Testis (tissue), 3 donors: ENCODE data around the gene C2orf49. TPM values are rescaled to one million over a fixed set of nuclear protein-coding genes. Genes with fewer than 3 reads are reported as not detected.

Source experiments
- DNase-seq: peaks from one replicate; pipeline ENCODE4 v3.0.0-alpha.2; 2019
- H3K27ac ChIP-seq, 2 donors: fragments of 200-600 bp; sonication (generic); one replicate each; pipeline ENCODE4 v1.5.1; 2019
- H3K27me3 ChIP-seq: fragments of 200-600 bp; sonication (generic); one replicate; pipeline ENCODE4 v1.5.1; 2019
- H3K36me3 ChIP-seq: fragments of 200-600 bp; sonication (generic); one replicate; pipeline ENCODE4 v1.5.1; 2017; ENCODE audit warnings: low read depth; ENCODE audit errors: missing control alignments
- H3K4me1 ChIP-seq: fragments of 200-600 bp; sonication (generic); one replicate; pipeline ENCODE4 v1.5.1; 2019
- H3K4me3 ChIP-seq, 2 donors: fragments of 200-600 bp; sonication (generic); one replicate each; pipeline ENCODE4 v1.5.1; 2017 to 2019
- H3K9me3 ChIP-seq: fragments of 200-600 bp; sonication (generic); one replicate; pipeline ENCODE4 v1.5.1; 2017
- CTCF ChIP-seq, 3 experiments: fragments of 450-650 bp in 2 of 3; fragments of 200-600 bp in 1 of 3; sonication (generic) in 1 of 3; IDR thresholded peaks; one replicate each; pipeline ENCODE4 v1.5.1; 2016 to 2019; ENCODE audit warnings: antibody characterized with exemption in 3 of 3, mild to moderate bottlenecking in 2 of 3, moderate library complexity in 1 of 3
- POLR2A ChIP-seq: fragments of 450-650 bp; IDR thresholded peaks from one replicate; pipeline ENCODE4 v1.6.1; 2017; ENCODE audit warnings: antibody characterized with exemption, mild to moderate bottlenecking, moderate library complexity
- WGBS, 2 donors: methylation state at CpG; one replicate each; pipeline ENCODE4 v1.1.5; 2018; 5-methylcytosine and 5-hydroxymethylcytosine counted together
- intact Hi-C: fragments of 100-400 bp; cut with DNase I; formaldehyde crosslinking; loops from one replicate; pipeline ENCODE4 v1.15.1; 2023; ENCODE audit warnings: low total_unique reads
- polyA plus RNA-seq: library from polyadenylated mRNA; stranded (reverse); fragments of 350-450 nt; fragmentation: Illumina TruSeq; extraction: RNeasy Lipid Tissue Mini Kit (QIAGEN cat#74804); gene quantifications from one replicate; pipeline ENCODE4 v1.2.3, GENCODE V29; 2014; ENCODE audit warnings: low read depth, low replicate concordance; ENCODE audit not compliant: insufficient read depth
- total RNA-seq, 2 donors: library from RNA; depleted of rRNA; stranded (reverse); fragments of >200 nt; gene quantifications; one replicate each; pipeline ENCODE4 v1.2.3, GENCODE V29; 2016

C2orf49 gene
- total and polyA plus RNA-seq, 3 donors from 2014 or later: 28.5 to 35.4 (median 32.6) TPM

GRCh38 chr2:105387225-105387624 is 49.9 kb downstream of the C2orf49 start:
- intact Hi-C loops: no loop called here
- peaks cover 48% of the 10 kb centered on the region for H3K4me1 ChIP-seq
- TF ChIP-seq POLR2A: no peak
- no peak for TF ChIP-seq CTCF (IDR thresholded peaks at IDR 0.05)
- peak overlapping the region in 1 of 2 donors; percentile 30 for H3K27ac ChIP-seq
- 73 to 74% methylated on average over 4 of the region's 4 CpGs for WGBS, 2 donors
- no peak for DNase-seq
- H3K9me3 ChIP-seq: no peaks in the 10 kb centered on the region
- H3K27me3 ChIP-seq: no peaks in the 10 kb centered on the region
- no peaks in the 10 kb centered on the region for H3K36me3 ChIP-seq
- no peak overlapping the region for H3K4me3 ChIP-seq

- H3K9me3 ChIP-seq: no peaks in the 10 kb centered on the region
- intact Hi-C loops: no loop called here
- no peak for TF ChIP-seq POLR2A
- no peak for TF ChIP-seq CTCF (IDR thresholded peaks at IDR 0.05)
- no peaks in the 10 kb centered on the region for H3K27me3 ChIP-seq
- 32 to 42% methylated on average over 8 of the region's 8 CpGs for WGBS, 2 donors
- no peak for DNase-seq
- no peak overlapping the region for H3K4me3 ChIP-seq
- peaks cover 30% of the 10 kb centered on the region for H3K4me1 ChIP-seq
- peak overlapping the region; percentile 3 to 65 for H3K27ac ChIP-seq
- H3K36me3 ChIP-seq: no peaks in the 10 kb centered on the region
Measured at GRCh38 chr2:105388971-105389381, 51.6 kb downstream of the C2orf49 start.

GRCh38 chr2:105390454-105390853 is 53.1 kb downstream of the C2orf49 start:
- no peak for DNase-seq
- intact Hi-C loops: no loop called here
- Histone ChIP-seq H3K4me3 (no peak overlapping the region), H3K27ac (peak overlapping the region in 1 of 2 donors; percentile 3), H3K36me3 (no peaks in the 10 kb centered on the region), H3K27me3 (no peaks in the 10 kb centered on the region), H3K4me1 (peaks cover 16% of the 10 kb centered on the region), H3K9me3 (no peaks in the 10 kb centered on the region)
- TF ChIP-seq POLR2A: no peak
- no peak for TF ChIP-seq CTCF (IDR thresholded peaks at IDR 0.05)

GRCh38 chr2:105391058-105391627 is 53.8 kb downstream of the C2orf49 start:
- H3K27ac ChIP-seq: peak overlapping the region; percentile 3 to 44
- H3K27me3 ChIP-seq: no peaks in the 10 kb centered on the region
- H3K36me3 ChIP-seq: no peaks in the 10 kb centered on the region
- DNase-seq: no peak
- 79 to 84% methylated on average over 5 of the region's 5 CpGs for WGBS, 2 donors
- TF ChIP-seq POLR2A: no peak
- TF ChIP-seq CTCF (IDR thresholded peaks at IDR 0.05): no peak
- no peaks in the 10 kb centered on the region for H3K9me3 ChIP-seq
- H3K4me3 ChIP-seq: no peak overlapping the region
- intact Hi-C loops: no loop called here
- H3K4me1 ChIP-seq: peaks cover 16% of the 10 kb centered on the region
